Nephron progenitor cell (in vitro differentiated cells): ENCODE data around the gene KCNK3.
"Not testable (repeated sequence)": the region's sequence is repeated elsewhere in the genome, so short reads cannot be mapped to it uniquely, and the experiment has no call there.

ENCODE experiments used
- DNase-seq: peaks from one replicate; pipeline ENCODE4 v3.0.0; 2021
- H3K27ac Mint-ChIP-seq: 2 replicates; pipeline ENCODE4 v1.8.0; 2021; ENCODE audit warnings: mild to moderate bottlenecking, moderate library complexity, mixed read lengths
- H3K27me3 Mint-ChIP-seq: 2 replicates; pipeline ENCODE4 v1.8.0; 2021; ENCODE audit warnings: mild to moderate bottlenecking, low read depth, mixed read lengths; ENCODE audit not compliant: poor library complexity
- H3K36me3 Mint-ChIP-seq: 2 replicates; pipeline ENCODE4 v1.8.0; 2021; ENCODE audit warnings: low read depth, mixed read lengths
- H3K4me1 Mint-ChIP-seq: 2 replicates; pipeline ENCODE4 v1.8.0; 2021; ENCODE audit warnings: mixed read lengths
- H3K4me3 Mint-ChIP-seq: 2 replicates; pipeline ENCODE4 v1.8.0; 2021; ENCODE audit warnings: mild to moderate bottlenecking, moderate library complexity, mixed read lengths
- H3K9me3 Mint-ChIP-seq: 2 replicates; pipeline ENCODE4 v1.8.0; 2021; ENCODE audit warnings: mild to moderate bottlenecking, moderate library complexity, mixed read lengths
- CTCF ChIP-seq: fragments of 200-600 bp; sonication (generic); IDR thresholded peaks from 2 replicates; pipeline ENCODE4 v1.5.0; 2021; ENCODE audit warnings: antibody characterized with exemption

KCNK3 gene

GRCh38 chr2:26652361-26653041, 40.0 kb upstream of the KCNK3 start:
- no peaks in the 10 kb centered on the region for H3K9me3 Mint-ChIP-seq
- H3K36me3 Mint-ChIP-seq: no peaks in the 10 kb centered on the region
- H3K27me3 Mint-ChIP-seq: peaks cover 15% of the 10 kb centered on the region
- no peak for DNase-seq
- TF ChIP-seq CTCF: no peak
- peak overlapping the region; percentile 93 for H3K27ac Mint-ChIP-seq
- H3K4me1 Mint-ChIP-seq: peaks cover 47% of the 10 kb centered on the region
- H3K4me3 Mint-ChIP-seq: no peak overlapping the region

DNA sequence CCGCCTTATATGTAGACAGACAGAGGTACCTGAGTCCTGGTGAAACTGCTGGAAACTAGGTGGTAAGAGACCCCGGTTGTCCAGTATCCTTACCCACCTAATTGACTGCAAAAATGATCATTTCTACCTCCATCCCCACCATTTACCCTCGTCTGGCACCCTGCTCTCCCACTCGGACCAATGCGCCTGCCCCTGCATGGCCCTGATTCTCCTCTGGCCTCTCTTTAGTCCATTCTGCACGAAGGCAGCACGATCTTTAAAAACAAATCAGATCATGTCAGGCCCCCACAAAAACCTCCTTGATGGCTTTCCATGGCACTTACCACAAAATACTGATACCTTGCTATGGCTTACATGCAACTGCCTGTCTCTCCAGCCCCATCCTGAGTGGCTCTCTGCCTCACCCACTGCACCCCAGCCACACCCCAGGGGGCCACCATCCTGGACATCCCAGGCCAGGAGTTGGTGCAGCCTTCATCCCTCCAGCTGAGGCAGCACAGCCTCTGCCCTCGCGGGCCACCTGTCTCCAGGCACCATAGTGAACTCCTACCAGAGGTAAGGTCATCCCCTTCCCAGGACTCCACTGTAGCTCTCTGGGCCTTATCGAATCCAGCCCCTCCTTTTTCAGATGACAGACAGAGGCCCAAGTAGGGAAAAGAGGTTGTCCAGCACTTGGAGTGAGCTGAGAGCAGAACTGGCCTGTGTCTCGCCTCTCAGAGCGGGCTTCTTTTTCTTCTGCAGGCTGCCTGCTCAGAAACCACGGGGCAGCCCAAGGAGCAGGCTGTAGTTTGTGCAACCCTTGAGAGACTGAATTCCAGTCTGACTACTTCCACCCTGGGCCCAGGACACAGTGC, 39.1 kb upstream of the KCNK3 start:
- Mint-ChIP-seq H3K27ac (no peak overlapping the region), H3K4me1 (peaks cover 47% of the 10 kb centered on the region), H3K27me3 (peaks cover 15% of the 10 kb centered on the region), H3K9me3 (no peaks in the 10 kb centered on the region), H3K4me3 (no peak overlapping the region), H3K36me3 (no peaks in the 10 kb centered on the region)
- no peak for TF ChIP-seq CTCF
- no peak for DNase-seq

GRCh38 chr2:26654061-26654340, 38.5 kb upstream of the KCNK3 start:
- no peak for DNase-seq
- Mint-ChIP-seq H3K4me1 (peaks cover 47% of the 10 kb centered on the region), H3K9me3 (peaks cover 2% of the 10 kb centered on the region), H3K27me3 (peaks cover 17% of the 10 kb centered on the region), H3K36me3 (no peaks in the 10 kb centered on the region), H3K27ac (no peak overlapping the region), H3K4me3 (no peak overlapping the region)
- no peak for TF ChIP-seq CTCF

GRCh38 chr2:26655120-26655519, 37.4 kb upstream of the KCNK3 start:
- not testable (repeated sequence) for H3K36me3 Mint-ChIP-seq, H3K4me3 Mint-ChIP-seq, DNase-seq, H3K27ac Mint-ChIP-seq
- Mint-ChIP-seq H3K4me1 (peaks cover 41% of the 10 kb centered on the region), H3K9me3 (peaks cover 14% of the 10 kb centered on the region), H3K27me3 (peaks cover 19% of the 10 kb centered on the region)

DNA sequence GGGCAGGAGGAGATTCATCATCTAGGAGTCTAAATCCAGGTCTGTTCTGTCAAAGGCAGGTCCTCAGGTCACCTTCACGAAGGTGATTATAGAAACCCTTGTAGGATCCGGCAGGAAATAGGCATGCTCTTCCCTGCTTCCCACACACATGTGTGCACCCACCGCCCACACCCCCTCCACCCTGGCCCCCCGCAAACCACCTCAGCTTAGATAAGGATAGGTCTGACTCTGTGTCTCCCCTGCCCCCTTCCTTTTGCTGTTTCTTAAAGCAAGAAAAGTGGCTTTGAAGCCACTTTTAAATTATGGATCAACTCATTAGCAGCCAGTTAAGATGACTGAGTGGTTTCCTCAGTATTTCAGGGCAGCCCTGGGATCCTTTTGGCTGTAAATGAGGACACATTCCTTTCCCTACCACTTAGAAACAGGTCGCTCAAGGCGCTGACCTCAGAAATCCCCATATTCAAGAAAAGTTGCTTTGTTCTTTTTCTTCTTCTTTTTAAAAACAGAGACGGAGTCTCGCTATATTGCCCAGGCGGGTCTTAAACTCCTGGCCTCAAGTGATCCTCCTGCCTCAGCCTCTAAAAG, 36.8 kb upstream of the KCNK3 start:
- no peak overlapping the region for H3K27ac Mint-ChIP-seq
- peaks cover 35% of the 10 kb centered on the region for H3K4me1 Mint-ChIP-seq
- H3K36me3 Mint-ChIP-seq: no peaks in the 10 kb centered on the region
- H3K9me3 Mint-ChIP-seq: peaks cover 19% of the 10 kb centered on the region
- TF ChIP-seq CTCF: no peak
- H3K27me3 Mint-ChIP-seq: peaks cover 15% of the 10 kb centered on the region
- no peak overlapping the region for H3K4me3 Mint-ChIP-seq
- no peak for DNase-seq

- peaks cover 27% of the 10 kb centered on the region for H3K9me3 Mint-ChIP-seq
- no peak for DNase-seq
- no peaks in the 10 kb centered on the region for H3K36me3 Mint-ChIP-seq
Observed at GRCh38 chr2:26657265-26657664, 35.3 kb upstream of the KCNK3 start.

More at GRCh38 chr2:26657265-26657664, 35.3 kb upstream of the KCNK3 start:
- TF ChIP-seq CTCF: no peak
- Mint-ChIP-seq H3K4me3 (no peak overlapping the region), H3K27me3 (peaks cover 15% of the 10 kb centered on the region), H3K27ac (no peak overlapping the region), H3K4me1 (peaks cover 21% of the 10 kb centered on the region)
